HG03135 (cell line): ENCODE measurements around the gene TPH1.
"Not testable (repeated sequence)": the region's sequence is repeated elsewhere in the genome, so short reads cannot be mapped to it uniquely, and the experiment has no call there.

ENCODE experiments used
- ATAC-seq: cut with Tn5 transposase; IDR thresholded peaks from one replicate; pipeline ENCODE4 v1.9.1; 2021; ENCODE audit warnings: mild to moderate bottlenecking, moderate library complexity; ENCODE audit not compliant: unreplicated experiment

Gene TPH1

GRCh38 chr11:18027475-18027874 lies 18.6 kb downstream of the TPH1 start:
- no peak for ATAC-seq

GRCh38 chr11:18022419-18022818 lies 23.6 kb downstream of the TPH1 start:
- ATAC-seq: no peak

- no peak for ATAC-seq
Measured at GRCh38 chr11:18019650-18020049, 26.4 kb downstream of the TPH1 start.

GRCh38 chr11:18016789-18017188 lies 29.3 kb downstream of the TPH1 start:
- ATAC-seq: no peak

- ATAC-seq: no peak
Measured at GRCh38 chr11:18014876-18015275, 31.2 kb downstream of the TPH1 start.

GRCh38 chr11:18013790-18014507 lies 32.1 kb downstream of the TPH1 start:
- no peak for ATAC-seq

GRCh38 chr11:18012906-18013781 lies 32.9 kb downstream of the TPH1 start, which contains the start of gene SERGEF:
TSS of gene SERGEF (minus strand) at chr11:18013047. CDS start at chr11:18013010, 37 bp downstream.
- ATAC-seq: peak; percentile 90

GRCh38 chr11:18012122-18012905 lies 33.8 kb downstream of the TPH1 start:
- peak; percentile 10 for ATAC-seq

- no peak for ATAC-seq
Measured at GRCh38 chr11:18011633-18012032, 34.4 kb downstream of the TPH1 start.

GRCh38 chr11:18010977-18011586 lies 35.0 kb downstream of the TPH1 start:
- no peak for ATAC-seq

GRCh38 chr11:18010121-18010670 lies 35.9 kb downstream of the TPH1 start:
- no peak for ATAC-seq

GRCh38 chr11:18005376-18006129 lies 40.5 kb downstream of the TPH1 start:
- ATAC-seq: no peak

- ATAC-seq: no peak
Measured at GRCh38 chr11:18001191-18001590, 44.9 kb downstream of the TPH1 start.

- peak; percentile 82 for ATAC-seq
Measured at GRCh38 chr11:18000760-18001159, 45.3 kb downstream of the TPH1 start.

GRCh38 chr11:18000128-18000527 lies 45.9 kb downstream of the TPH1 start:
- ATAC-seq: not testable (repeated sequence)
